GM13977 (cell line): ENCODE data around the gene ATXN10.

Experiments
- DNase-seq: peaks from one replicate; pipeline ENCODE4 v3.0.0; 2012; ENCODE audit warnings: low spot score
- CTCF ChIP-seq: IDR thresholded peaks from 2 replicates; pipeline ENCODE4 v1.5.1; 2012; ENCODE audit warnings: mild to moderate bottlenecking, control low read depth; ENCODE audit not compliant: insufficient read depth; ENCODE audit errors: extremely low read depth, missing control alignments
- in situ Hi-C: fragments of 300-500 bp; cut with MboI; formaldehyde crosslinking; loops from one replicate; pipeline ENCODE4 v1.12.0; 2022; ENCODE audit warnings: low sequenced_read_pairs, low pct_unique_long_range_greater_than_20kb, mixed read lengths, inconsistent platforms; ENCODE audit not compliant: unreplicated experiment

The ATXN10 gene

GRCh38 chr22:45629469-45630089 lies 42.1 kb upstream of the ATXN10 start:
- in situ Hi-C loops, result no loop called here
- no peak for DNase-seq
- no peak for TF ChIP-seq CTCF

- DNase-seq, result no peak
- in situ Hi-C loops, result no loop called here
- no peak for TF ChIP-seq CTCF
These were observed 41.2 kb upstream of the ATXN10 start for GRCh38 chr22:45630436-45630835.

GRCh38 chr22:45631140-45631840 lies 40.3 kb upstream of the ATXN10 start:
- no peak for DNase-seq
- in situ Hi-C loops, result no loop called here

GRCh38 chr22:45631841-45632238 lies 39.8 kb upstream of the ATXN10 start:
- in situ Hi-C loops, result no loop called here
- no peak for TF ChIP-seq CTCF
- no peak for DNase-seq

More at GRCh38 chr22:45631140-45631840, 40.3 kb upstream of the ATXN10 start:
- TF ChIP-seq CTCF, result no peak

- no peak for DNase-seq
- TF ChIP-seq CTCF, result no peak
- in situ Hi-C loops, result no loop called here
These were observed 38.7 kb upstream of the ATXN10 start for GRCh38 chr22:45632791-45633515.

- TF ChIP-seq CTCF, result no peak
- in situ Hi-C loops, result no loop called here
- no peak for DNase-seq
These were observed 35.0 kb upstream of the ATXN10 start for GRCh38 chr22:45636683-45637082.
